GM12892 (cell line): ENCODE measurements around the gene ALPG.

Source experiments
- POLR2A ChIP-seq: IDR thresholded peaks from 2 replicates; pipeline ENCODE4 v1.6.1; 2011; ENCODE audit warnings: low read depth, low read length, control low read depth
- POLR2AphosphoS5 ChIP-seq: IDR thresholded peaks from 2 replicates; pipeline ENCODE4 v1.6.1; 2011; ENCODE audit warnings: low read depth, low read length, control low read depth
- TAF1 ChIP-seq: IDR thresholded peaks from 2 replicates; pipeline ENCODE4 v1.6.1; 2011; ENCODE audit warnings: low read depth, mild to moderate bottlenecking, control low read depth, low read length, borderline replicate concordance

DNA sequence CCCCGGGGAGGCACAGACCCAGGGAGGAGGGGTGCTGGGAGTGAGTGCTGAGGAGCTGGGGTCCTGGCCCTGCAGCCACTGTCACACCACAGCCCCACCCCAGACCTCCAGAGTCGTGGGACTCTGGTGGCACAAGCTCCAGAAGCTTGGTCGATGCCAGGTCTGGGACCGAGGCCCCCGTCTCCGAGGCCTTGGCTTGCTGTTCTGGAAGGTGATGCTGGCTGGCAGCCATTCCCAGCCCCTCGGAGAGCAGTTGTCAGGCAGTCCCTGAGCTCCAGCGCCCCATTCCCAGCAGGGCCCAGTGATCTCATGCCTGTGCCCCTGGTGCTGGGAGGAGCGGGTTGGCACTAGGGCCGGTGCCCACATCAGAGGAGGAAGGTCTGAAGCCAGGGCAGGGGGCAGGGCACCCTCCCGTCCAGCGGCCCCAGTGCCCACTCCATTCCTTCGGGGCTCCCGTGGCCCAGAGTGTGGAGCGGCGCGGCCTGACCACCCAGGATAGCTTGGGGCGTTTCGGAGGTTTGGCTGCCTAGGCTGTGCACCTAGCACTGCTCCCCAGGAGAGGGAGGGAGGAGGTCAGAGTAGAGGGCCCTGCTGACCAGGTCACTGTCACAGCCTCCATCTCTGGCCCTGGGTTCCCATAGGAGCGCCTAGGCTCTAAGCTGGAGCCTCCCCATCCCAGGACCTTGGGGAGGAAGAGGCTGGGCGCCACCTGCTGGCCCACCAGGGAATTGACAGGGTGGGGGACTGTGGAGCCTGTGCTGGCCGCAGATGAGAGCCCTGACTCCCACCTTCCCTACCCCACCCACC, 32.5 kb downstream of the ALPG start:
- TF ChIP-seq POLR2AphosphoS5 (no peak), TAF1 (no peak), POLR2A (no peak)
